GM21619 (cell line): Measurements from ENCODE around the gene DBNDD2.

Source experiments
- ATAC-seq: cut with Tn5 transposase; IDR thresholded peaks from one replicate; pipeline ENCODE4 v1.9.1; 2021; ENCODE audit not compliant: unreplicated experiment

DBNDD2 gene

GRCh38 chr20:45448270-45448669, 40.2 kb downstream of the DBNDD2 start:
- no peak for ATAC-seq

DNA sequence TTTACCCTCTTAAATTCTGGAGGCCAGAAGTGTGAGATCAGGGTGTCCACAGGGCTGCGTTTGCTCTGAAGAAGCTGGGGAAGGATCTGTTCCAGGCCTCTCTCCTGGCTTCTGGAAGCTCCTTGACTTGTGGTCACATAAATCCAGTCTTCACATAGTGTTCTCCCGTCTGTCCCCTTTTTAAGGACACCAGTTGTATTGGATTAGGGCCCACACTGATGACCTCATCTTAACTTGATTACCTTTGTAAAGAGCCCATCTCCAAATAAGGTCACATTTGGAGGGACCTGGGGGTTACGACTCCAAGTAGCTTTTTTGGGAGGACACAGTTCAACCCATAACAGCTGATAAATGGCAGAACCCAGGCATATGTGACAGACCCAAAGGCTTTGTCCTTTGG, 41.4 kb downstream of the DBNDD2 start:
- no peak for ATAC-seq

GRCh38 chr20:45450097-45450818, 42.2 kb downstream of the DBNDD2 start:
- no peak for ATAC-seq

- ATAC-seq, result no peak
Measured at GRCh38 chr20:45452238-45452637, 44.1 kb downstream of the DBNDD2 start.

DNA sequence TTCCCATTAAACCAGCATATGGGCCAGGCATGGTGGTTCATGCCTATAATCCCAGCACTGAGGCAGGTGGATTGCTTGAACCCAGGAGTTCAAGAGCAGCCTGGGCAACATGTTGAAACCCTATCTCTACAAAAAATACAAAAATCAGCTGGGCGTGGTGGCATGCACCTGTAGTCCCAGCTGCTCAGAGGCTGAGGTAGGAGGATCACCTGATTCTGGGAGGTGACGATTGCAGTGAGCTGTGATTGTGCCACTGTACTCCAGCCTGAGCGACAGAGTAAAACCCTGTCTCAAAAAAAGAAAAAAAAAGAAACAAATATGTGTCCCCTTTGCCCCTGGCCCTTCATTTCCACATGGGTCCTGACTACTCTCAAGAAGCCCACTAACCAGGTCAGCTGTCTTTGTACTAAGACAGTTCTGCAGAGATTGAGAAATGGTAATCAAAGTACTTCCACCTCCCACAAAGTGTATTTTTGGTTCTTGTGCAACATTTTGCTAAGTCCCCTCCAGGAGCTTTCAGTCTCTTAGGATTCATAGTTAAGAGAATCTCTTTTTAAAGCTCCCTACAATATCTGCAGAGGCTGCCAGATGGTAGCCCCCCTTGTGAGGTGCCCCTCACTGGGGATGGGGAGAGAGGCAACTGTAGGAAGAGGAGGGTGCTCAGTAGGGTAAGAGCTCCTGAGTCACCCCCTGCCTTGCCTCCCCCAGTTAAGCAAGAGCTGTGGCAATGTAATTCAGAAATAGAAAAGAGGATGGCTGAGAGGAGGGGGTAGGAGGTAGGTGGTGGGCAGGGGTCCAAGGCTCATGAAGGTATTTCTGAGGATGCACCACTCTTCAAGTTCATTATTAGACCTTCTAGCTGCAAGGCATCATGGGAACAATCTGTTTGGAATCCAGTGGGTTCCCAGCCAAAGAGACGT, 44.9 kb downstream of the DBNDD2 start:
- ATAC-seq, result no peak

- no peak for ATAC-seq
Measured at GRCh38 chr20:45456632-45457031, 48.5 kb downstream of the DBNDD2 start.

DNA sequence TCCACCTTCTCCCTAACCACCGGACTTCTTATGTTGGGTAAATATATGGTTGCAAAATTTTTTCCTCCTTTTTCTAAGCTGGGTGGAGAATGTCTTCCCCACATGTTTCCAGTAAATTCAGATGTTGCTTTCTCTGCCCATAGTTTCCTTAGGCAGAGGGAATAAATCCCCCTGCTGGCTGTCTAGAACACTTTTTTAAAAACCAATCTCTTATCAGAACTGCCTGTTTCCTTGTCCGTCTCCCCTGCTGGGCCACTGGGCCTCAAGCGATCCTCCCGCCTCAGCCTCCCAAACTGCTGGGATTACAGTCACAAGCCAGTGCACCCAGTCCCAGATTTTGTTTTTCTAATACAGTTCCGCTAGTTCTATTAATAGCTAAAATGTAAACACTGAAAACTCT, 51.5 kb downstream of the DBNDD2 start:
- ATAC-seq, result no peak
